Activated CD8-positive, alpha-beta memory T cell treated with anti-CD3 and anti-CD28 coated beads for 48 hours (primary cell): Measurements from ENCODE around the gene ZFAND5.

Experiments used
- DNase-seq, 3 experiments: peaks; one replicate each; pipeline ENCODE4 v3.0.0-alpha.2; 2020; ENCODE audit warnings: low read depth in 2 of 3, low spot score in 2 of 3

The ZFAND5 gene

GRCh38 chr9:72326641-72327040, 38.4 kb downstream of the ZFAND5 start:
- DNase-seq = no peak

- DNase-seq = no peak
These were observed 40.0 kb downstream of the ZFAND5 start for GRCh38 chr9:72324974-72325373.

- no peak for DNase-seq
These were observed 42.3 kb downstream of the ZFAND5 start for GRCh38 chr9:72322678-72323077.

DNA sequence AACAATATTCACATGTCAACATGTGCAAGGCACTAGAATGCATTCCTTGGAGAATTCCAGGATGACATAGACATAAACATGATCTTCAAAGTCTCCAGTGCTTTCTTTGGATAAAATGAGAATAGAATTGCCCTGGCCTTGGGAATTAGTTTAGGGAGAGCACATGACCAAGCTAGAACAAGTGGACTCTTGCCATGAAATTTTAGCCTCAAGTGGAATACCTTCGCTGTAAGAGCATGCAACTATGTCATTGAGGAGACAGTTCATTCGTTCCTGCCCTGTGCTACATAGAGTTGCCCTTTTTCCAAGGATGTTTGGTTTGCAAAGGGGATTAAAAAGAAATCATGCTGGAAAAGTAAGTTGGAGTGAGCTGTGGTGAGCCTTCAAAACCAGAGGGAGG, 42.7 kb downstream of the ZFAND5 start:
- no peak for DNase-seq

DNA sequence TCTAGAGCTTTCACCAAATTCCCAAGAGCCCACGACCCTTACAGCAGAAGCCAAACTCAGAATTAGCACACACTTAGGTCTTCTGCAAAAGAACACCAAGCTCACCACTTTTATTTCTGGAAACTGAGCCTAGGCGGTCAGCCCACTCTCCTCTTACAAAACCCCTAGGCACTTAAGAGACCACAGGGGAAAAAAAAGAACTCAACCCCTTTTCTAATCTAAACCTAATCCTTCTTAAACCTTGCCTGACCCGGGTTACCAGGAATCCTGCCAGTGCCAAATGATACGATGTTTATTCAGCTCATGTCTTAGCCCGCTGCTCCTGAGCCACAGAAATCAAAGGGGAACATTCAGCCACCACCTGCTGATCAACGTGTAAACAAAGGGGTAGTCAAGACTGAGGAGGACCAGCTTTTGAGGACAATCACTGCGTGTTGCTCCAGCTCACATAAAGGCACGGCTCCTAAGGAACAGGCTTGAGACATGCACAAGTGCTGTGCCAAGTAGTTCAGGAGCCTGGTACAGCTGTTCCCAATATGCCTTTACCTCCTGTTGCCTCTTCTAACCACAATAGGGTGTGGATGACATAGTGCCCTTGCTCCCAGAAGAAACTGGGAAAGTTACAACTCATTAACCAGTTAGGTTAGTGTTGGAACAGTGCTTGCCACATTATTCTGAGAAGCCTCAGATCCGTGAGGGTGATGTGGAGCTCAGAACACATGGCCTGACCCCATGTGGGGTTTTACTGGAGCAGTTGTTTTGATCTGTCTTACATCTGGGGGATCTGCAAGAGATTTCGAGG, 49.3 kb downstream of the ZFAND5 start:
- no peak for DNase-seq

GRCh38 chr9:72315089-72315509, 49.9 kb downstream of the ZFAND5 start:
- no peak for DNase-seq

DNA sequence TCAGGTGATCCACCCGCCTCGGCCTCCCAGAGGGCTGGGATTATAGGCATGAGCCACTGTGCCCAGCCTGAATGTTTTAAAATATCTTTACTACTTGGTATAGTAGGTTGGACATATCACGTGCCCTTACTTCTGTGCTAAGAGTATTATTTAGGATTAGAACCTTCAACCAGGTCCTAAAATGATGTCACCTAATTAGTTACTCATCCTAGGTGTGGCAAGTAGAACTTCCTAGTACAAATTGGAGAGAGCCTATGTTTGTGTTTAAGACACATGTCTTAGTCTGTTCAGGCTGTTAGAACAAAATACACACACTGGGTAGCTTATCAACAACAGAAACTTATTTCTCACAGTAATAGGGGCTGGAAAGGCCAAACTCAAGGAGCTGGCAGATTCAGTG, 51.5 kb downstream of the ZFAND5 start:
- no peak for DNase-seq

DNA sequence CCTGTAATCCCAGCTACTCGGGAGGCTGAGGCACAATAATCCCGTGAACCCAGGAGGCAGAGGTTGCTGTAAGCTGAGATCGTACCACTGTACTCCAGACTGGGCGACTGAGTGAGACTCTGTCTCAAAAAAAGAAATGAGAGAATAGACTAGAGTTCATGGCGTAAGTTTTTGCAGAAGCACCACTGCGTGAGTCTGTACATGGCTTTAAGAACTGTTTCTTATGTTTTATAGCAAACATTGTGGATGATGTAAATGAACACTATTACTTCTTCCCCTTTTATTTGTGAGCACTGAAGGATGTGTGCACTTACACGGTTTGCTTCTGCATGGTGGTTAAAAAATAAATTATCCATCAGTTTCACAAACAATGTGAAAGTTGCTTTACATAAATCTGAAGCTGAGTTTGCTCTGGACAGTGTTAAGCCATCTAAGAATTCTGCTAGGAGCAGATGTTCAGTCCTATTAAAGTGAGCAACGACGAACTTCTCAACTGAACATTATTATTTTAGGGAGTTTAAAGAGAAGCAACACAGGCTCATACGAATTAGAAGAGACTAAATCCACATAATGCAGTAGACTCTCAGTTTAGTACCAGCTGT, 52.5 kb downstream of the ZFAND5 start:
- DNase-seq = no peak

DNA sequence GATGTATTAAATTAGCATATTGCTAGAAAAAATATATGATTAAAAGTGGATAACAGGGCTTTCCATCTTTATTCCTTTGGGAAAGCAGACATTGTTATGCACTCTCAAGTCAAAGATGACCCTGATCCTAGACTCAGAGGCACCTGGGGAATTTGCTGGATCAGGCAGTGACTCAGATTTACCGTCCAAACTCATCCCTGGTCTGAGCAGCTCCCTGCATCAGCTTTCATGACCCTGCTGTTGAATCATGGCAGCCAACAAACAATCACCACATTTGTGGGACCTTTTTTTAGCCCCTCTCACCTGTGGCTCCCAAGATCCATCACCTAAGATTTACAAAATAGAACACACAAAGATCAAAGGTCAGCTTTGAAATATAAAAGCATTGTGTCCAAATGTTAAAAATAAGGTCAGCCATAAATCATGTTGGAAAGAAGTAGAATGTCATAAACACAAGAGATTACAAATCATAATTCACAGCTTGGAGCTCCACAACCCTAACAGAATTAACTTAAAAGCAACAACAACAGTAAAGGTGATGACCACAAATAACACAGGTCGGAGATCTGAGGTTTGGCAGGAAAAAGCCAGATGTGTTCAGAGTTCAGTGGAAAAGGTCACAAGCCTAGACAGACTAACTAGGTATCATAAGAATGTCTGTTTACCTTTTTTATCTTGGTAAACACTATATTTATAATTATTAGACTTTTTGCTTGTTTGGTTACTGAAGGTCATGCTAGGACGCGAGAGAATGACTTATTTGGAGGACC, 55.5 kb downstream of the ZFAND5 start:
- DNase-seq = no peak

- DNase-seq = no peak
These were observed 58.2 kb downstream of the ZFAND5 start for GRCh38 chr9:72306761-72307160.

- no peak for DNase-seq
These were observed 59.3 kb downstream of the ZFAND5 start for GRCh38 chr9:72305707-72306106.

- DNase-seq = no peak
These were observed 59.9 kb downstream of the ZFAND5 start for GRCh38 chr9:72305102-72305546.

- DNase-seq = no peak
These were observed 60.5 kb downstream of the ZFAND5 start for GRCh38 chr9:72304538-72304937.
